A673 (cell line): ENCODE data around the gene HSDL2. TPM values are rescaled to one million over a fixed set of nuclear protein-coding genes. Genes with fewer than 3 reads are reported as not detected.

Source experiments
- BruUV-seq: library from RNA; stranded (reverse); fragments of 400-500 nt; replicated peaks from 2 replicates; lab custom pipeline; 2021; lab: Mats Ljungman, UMichigan
- CTCF ChIA-PET: fragments of 300-600 bp; sonication (Branson Sonifier 250); formaldehyde crosslinking; loops from one replicate; lab custom pipeline; 2022; ENCODE audit warnings: antibody characterized with exemption; lab: Charles Lee
- POLR2A ChIA-PET: fragments of 300-600 bp; sonication (Branson Sonifier 250); formaldehyde crosslinking; loops from one replicate; lab custom pipeline; 2022; ENCODE audit warnings: antibody characterized with exemption; ENCODE audit not compliant: low non-redundant PET; lab: Charles Lee
- DNase-seq: peaks from one replicate; pipeline ENCODE4 v3.0.0-alpha.2; 2015; ENCODE audit warnings: low spot score
- H3K27ac ChIP-seq: fragments of 200-600 bp; sonication (generic); 2 replicates; pipeline ENCODE4 v1.5.1; 2016; ENCODE audit warnings: mixed run types, low read depth, mild to moderate bottlenecking, mixed read lengths, antibody characterized with exemption, low read length; ENCODE audit not compliant: poor library complexity, severe bottlenecking
- H3K27me3 ChIP-seq: fragments of 200-600 bp; sonication (generic); replicated peaks from 2 replicates; pipeline ENCODE4 v1.6.1; 2017; ENCODE audit warnings: mixed run types, low read depth, mild to moderate bottlenecking, mixed read lengths, antibody characterized with exemption, low read length; ENCODE audit not compliant: insufficient read depth, poor library complexity
- H3K36me3 ChIP-seq: fragments of 200-600 bp; sonication (generic); 2 replicates; pipeline ENCODE4 v1.6.1; 2016; ENCODE audit warnings: mixed run types, mild to moderate bottlenecking, mixed read lengths, antibody characterized with exemption, low read length; ENCODE audit not compliant: insufficient read depth, poor library complexity, severe bottlenecking
- H3K4me1 ChIP-seq: fragments of 200-600 bp; sonication (generic); 2 replicates; pipeline ENCODE4 v1.6.1; 2017; ENCODE audit warnings: mixed run types, mild to moderate bottlenecking, mixed read lengths, antibody characterized with exemption, low read length; ENCODE audit not compliant: insufficient read depth, poor library complexity, severe bottlenecking
- H3K4me3 ChIP-seq: fragments of 200-600 bp; sonication (generic); 2 replicates; pipeline ENCODE4 v1.5.1; 2016; ENCODE audit warnings: low read depth, mixed run types, mild to moderate bottlenecking, mixed read lengths, low read length; ENCODE audit not compliant: poor library complexity, severe bottlenecking
- H3K9me3 ChIP-seq: fragments of 200-600 bp; sonication (generic); 2 replicates; pipeline ENCODE4 v1.6.1; 2016; ENCODE audit warnings: mixed run types, low read depth, mild to moderate bottlenecking, mixed read lengths, antibody characterized with exemption, low read length; ENCODE audit not compliant: poor library complexity, severe bottlenecking
- EZH2 ChIP-seq: fragments of 200-600 bp; sonication (generic); IDR thresholded peaks from 2 replicates; pipeline ENCODE4 v1.6.1; 2017; ENCODE audit warnings: borderline replicate concordance, low read depth, mild to moderate bottlenecking, mixed read lengths, antibody characterized with exemption, low read length; ENCODE audit not compliant: poor library complexity, severe bottlenecking
- intact Hi-C: fragments of 100-400 bp; cut with micrococcal nuclease; formaldehyde crosslinking; loops from one replicate; pipeline ENCODE4 v1.10.0; 2022; ENCODE audit not compliant: unreplicated experiment
- total RNA-seq: library from RNA; stranded (reverse); gene quantifications from 2 replicates; pipeline ENCODE4 v1.2.3, GENCODE V29; 2021
- TF ChIP-seq, protein P1 (sequence below): fragments of 300-800, 200-600 bp; sonication (generic); conservative IDR thresholded peaks from 2 replicates; pipeline ENCODE4 v1.5.1; 2017; ENCODE audit warnings: low read depth, mild to moderate bottlenecking, antibody characterized with exemption, low read length, moderate library complexity, mixed read lengths

The HSDL2 gene
- total RNA-seq, 1 experiment from 2014 or later: 28.2 TPM

DNA sequence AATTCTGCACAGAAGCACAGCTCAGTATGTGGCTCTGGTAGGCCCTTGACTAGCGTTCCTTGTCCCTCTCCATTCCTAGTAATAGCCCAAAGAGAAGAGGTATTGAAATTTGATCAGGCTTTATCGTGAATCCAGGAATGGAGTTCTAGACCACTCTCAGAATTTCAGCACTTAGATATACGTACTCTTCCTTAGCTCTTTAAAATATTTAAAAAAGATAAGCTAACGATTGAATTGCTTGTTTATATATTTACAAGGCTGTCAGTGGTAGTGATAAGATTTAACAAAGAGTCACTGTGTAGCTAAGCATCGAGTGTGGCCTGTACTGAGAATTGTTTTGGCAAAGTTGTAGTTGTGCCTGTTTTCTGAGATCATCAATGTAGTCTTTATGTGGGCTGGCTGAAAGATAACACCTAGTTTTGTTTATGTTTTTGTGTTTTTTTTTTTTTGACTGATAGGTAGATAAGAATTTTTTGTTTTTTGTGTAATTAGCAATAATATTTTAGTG, 109.2 kb downstream of the HSDL2 start:
- ChIA-PET CTCF (no interaction called here), POLR2A (interaction anchor here (0.7 kb wide), 1 partner anchor 13 kb away, joined by 9 read pairs; no protein-coding TSS in a partner anchor)
- Histone ChIP-seq H3K4me3 (peak overlapping the region; percentile 72), H3K27ac (peak overlapping the region; percentile 22), H3K27me3 (no peaks in the 10 kb centered on the region), H3K36me3 (peaks cover 12% of the 10 kb centered on the region), H3K9me3 (peaks cover 6% of the 10 kb centered on the region), H3K4me1 (peaks cover 33% of the 10 kb centered on the region)
- no TSS peak for BruUV-seq
- peak; percentile 30 for DNase-seq
- intact Hi-C loops: no loop called here
- TF ChIP-seq EZH2: no peak
- TF ChIP-seq, protein P1, sequence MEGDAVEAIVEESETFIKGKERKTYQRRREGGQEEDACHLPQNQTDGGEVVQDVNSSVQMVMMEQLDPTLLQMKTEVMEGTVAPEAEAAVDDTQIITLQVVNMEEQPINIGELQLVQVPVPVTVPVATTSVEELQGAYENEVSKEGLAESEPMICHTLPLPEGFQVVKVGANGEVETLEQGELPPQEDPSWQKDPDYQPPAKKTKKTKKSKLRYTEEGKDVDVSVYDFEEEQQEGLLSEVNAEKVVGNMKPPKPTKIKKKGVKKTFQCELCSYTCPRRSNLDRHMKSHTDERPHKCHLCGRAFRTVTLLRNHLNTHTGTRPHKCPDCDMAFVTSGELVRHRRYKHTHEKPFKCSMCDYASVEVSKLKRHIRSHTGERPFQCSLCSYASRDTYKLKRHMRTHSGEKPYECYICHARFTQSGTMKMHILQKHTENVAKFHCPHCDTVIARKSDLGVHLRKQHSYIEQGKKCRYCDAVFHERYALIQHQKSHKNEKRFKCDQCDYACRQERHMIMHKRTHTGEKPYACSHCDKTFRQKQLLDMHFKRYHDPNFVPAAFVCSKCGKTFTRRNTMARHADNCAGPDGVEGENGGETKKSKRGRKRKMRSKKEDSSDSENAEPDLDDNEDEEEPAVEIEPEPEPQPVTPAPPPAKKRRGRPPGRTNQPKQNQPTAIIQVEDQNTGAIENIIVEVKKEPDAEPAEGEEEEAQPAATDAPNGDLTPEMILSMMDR: no peak

DNA sequence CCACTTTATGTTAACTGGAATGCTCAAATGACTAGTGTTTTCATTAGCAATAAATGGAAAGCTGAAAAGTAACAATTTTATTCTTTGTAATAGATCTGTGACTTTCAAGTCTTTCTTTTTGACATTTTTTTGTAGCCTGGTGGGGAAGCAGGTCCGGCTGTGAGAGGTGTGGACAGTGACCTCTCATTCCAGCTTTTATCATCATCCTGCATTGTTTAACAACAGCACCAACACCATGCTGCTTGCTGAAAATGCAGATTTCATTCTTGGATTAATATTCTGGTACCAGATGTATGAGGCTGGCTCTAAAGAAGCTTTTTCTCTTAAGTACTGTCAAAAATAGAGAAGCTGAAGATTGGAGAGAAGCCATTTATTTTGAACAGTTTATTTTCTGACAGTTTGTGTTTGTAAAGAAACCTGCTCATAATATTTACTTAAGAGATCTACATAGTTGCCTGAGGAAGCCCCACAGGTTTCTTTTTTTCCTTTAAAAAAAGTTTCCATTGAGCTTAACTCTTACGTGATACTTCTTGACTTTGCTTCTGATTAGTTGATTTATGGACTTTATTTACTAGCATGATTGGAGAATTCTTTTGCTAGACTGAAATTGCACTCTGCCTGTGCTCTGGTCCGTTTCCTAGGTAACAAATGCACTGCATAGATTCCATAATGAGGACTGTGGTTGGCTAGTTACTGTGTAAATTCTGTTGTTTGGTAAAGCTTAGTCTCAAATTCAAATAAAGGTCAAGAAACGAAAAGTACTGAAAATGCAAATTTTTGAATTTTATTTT, 110.2 kb downstream of the HSDL2 start:
- H3K4me1 ChIP-seq: peaks cover 33% of the 10 kb centered on the region
- H3K27ac ChIP-seq: peak overlapping the region; percentile 35
- peak overlapping the region; percentile 10 for H3K4me3 ChIP-seq
- peak; percentile 54 for DNase-seq
- no peak for TF ChIP-seq EZH2
- TF ChIP-seq, protein P1: no peak
- no TSS peak for BruUV-seq
- CTCF ChIA-PET: interaction anchor here (0.6 kb wide), 1 partner anchor 533 kb away, joined by 5 read pairs; no protein-coding TSS in a partner anchor
- H3K36me3 ChIP-seq: peaks cover 20% of the 10 kb centered on the region
- no peaks in the 10 kb centered on the region for H3K27me3 ChIP-seq
- intact Hi-C loops: no loop called here
- peaks cover 15% of the 10 kb centered on the region for H3K9me3 ChIP-seq
- POLR2A ChIA-PET: no interaction called here

DNA sequence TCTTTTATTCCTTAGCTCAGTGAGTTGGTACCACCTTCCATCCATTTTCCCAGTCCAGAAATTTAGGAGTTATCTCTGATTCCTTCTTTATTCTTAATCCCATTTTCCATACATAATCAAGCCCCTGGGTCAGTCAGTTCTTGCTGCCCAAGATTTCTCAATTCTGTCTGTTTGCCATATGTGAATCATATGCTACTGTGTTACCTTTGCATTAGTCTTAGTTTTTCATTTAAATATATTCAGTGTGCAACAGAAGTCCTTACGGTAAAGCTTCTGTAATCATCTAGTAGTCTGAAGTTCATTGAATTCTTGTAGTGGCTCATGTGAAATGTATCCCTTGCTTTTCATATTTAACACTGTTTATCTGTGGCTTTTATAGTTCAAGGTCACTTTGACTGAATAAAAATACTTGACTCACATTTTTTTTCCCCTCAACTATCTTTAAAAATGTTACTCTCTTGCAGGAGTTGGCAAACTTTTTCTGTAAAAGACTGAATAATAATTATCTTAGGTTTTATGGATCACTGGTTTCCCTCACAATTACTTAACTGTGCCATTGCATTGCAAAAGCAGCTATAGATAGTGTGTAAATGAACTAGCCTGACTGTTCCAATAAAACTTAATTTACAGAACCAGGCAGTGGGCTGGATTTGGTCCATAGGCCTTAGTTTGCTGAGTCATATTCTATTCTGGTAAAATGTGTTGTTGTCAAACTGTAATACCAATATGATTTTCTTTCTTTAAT, 113.7 kb downstream of the HSDL2 start:
- CTCF ChIA-PET: no interaction called here
- Histone ChIP-seq H3K4me3 (no peak overlapping the region), H3K27ac (no peak overlapping the region), H3K9me3 (peaks cover 18% of the 10 kb centered on the region), H3K27me3 (no peaks in the 10 kb centered on the region), H3K4me1 (peaks cover 28% of the 10 kb centered on the region), H3K36me3 (peaks cover 25% of the 10 kb centered on the region)
- POLR2A ChIA-PET: no interaction called here
- no TSS peak for BruUV-seq
- intact Hi-C loops: no loop called here
- no peak for DNase-seq
- no peak for TF ChIP-seq EZH2
- TF ChIP-seq, protein P1: no peak
